NCI-H1436 treated with DMSO at 0.1 percent for 48 hours (cell line): ENCODE data around the gene CRCP.
"Not testable (repeated sequence)": the region's sequence is repeated elsewhere in the genome, so short reads cannot be mapped to it uniquely, and the experiment has no call there.

ENCODE experiments used
- DNase-seq: peaks from one replicate; lab custom pipeline; 2025; lab: John Stamatoyannopoulos, UW

The CRCP gene

DNA sequence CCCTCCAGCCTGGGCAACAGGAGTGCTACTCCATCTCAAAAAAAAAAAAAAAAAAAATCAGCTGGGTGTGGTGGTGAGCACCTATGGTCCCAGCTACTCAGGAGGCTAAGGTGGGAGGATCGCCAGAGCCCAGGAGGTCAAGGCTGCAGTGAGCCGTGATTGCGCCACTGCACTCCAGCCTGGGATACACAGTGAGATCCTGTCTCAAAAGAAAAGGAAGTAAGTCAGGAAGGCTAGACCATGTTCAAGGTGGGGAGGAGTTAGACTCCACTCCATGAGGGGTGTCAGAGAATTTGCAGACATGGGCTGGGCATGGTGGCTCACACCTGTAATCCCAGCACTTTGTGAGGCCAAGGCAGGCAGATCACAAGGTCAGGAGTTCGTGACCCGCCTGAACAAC lies 6.2 kb upstream of the CRCP start:
- not testable (repeated sequence) for DNase-seq

DNA sequence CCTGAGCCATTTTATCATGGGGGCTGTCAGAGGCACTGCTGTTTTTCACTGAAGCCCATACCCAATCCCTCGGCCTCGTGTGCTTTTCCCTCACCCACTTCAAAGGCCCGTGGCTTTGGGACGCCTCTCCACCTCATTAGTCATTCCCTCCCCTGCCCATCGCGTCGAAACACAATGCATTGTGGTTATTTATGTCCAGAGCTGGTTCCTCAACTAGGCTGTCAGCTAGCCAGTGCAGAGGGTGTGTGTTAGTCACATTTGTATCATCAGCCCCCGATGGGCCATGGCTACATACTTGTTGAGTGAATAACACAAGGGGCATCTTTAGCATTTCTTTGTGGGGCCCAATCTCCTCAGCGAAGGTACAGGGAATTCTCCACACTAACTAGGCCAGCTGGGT lies 3.8 kb upstream of the CRCP start:
- DNase-seq = no peak

DNA sequence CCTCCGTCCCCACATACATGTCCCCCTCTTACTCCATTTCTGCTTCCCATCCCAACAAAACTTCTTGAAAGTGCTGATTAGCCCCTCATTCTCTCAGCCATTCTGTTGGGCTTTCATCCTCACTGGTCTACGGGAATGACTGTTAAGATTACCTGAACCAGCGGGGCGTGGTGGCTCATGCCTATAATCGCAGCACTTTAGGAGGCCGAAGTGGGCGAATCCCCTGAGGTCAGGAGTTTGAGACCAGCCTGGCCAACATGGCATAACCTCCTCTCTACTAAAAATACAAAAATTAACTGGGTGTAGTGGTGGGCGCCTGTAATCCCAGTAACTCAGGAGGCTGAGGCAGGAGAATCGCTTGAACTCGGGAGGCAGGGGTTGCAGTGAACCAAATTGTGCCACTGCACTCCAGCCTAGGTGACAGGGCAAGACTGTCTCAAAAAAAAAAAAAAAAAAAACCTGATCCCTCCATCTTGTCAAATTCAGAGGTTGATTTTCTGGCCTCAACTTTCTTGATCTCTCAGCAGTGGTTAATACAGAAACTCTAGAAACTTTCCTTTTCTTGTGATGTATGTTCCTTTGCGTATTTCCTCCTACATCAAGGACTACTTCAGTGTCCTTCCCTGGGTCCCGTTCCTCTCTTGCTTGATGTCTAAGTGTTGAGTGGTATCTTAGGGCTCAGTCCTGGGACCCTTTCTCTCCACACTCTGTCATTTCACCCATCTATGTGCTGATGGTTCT lies 2.2 kb downstream of the CRCP start:
- DNase-seq = not testable (repeated sequence)

DNA sequence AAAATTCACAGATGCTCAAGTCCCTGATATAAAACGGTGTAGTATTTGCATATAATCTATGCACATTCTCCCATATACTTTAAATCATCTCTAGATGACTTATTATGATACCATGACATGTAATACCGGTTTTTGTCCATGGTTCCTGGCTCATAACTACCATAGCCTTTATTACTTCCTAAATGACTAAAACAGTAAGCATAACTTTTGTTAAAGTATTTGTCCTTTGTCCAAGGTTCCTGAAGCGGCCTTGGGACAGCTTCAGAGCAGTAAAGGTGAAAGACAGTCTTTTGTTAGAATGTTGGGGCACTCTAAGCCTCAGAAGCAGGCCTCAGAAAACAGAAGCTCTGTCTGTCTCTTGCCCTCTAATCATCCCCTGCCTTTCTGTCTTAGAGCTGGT lies 4.0 kb downstream of the CRCP start:
- no peak for DNase-seq

DNA sequence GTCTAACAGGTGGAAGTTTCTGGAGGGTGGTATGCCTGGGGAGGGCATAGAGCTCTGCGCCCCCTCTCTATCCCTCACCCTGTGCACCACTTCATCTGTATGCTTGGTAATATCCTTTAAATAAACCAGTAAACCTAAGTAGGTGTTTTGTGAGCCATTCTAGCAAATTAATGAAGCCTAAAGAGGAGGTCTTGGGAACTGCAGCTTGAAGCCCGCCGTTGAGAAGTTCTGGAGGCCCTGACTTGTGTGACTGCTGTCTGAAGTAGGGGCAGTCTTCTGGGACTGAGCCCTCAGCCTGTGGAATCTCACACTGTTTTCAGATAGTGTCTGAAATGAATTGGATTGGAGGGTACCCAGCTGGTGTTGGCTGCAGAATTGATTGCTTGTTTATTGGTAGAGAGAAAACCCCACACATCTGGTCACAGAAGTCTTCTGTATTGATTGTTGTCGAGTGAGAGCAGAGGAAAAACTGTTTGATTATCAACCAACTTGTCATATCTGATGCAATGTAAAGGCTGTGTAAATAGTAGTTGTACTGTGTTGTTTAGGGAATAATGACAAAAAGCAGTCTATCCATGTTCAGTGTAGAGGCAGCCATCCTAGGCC lies 4.7 kb downstream of the CRCP start:
- DNase-seq = no peak

DNA sequence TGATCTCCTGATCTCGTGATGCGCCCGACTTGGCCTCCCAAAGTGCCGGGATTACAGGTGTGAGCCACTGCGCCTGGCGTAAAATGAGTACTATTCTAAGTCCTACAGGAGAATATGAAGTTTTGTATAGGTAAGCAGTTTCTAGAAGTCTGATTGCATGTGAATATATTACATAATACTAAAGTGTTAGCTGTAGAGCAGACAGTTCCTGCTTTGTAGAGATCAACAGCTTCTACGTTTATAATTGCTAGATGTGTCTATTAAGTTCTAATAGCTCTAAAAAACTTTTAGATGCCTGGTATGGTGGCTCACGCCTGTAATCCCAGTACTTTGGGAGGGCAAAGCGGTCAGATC lies 8.5 kb downstream of the CRCP start:
- no peak for DNase-seq

DNA sequence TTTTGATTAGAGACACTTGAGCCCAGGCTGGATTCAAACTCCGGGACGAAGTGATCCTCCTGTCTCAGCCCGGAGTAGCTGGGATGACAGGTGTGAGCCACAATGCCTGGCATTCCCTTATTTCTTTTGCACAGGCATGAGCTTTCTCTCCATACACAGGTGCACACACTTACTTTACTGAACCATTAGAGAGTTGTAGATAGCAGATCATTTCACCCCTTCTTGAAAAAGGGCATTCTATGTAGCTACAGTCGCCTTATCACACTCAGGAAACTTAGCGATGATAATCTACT lies 9.9 kb downstream of the CRCP start:
- DNase-seq = not testable (repeated sequence)

DNA sequence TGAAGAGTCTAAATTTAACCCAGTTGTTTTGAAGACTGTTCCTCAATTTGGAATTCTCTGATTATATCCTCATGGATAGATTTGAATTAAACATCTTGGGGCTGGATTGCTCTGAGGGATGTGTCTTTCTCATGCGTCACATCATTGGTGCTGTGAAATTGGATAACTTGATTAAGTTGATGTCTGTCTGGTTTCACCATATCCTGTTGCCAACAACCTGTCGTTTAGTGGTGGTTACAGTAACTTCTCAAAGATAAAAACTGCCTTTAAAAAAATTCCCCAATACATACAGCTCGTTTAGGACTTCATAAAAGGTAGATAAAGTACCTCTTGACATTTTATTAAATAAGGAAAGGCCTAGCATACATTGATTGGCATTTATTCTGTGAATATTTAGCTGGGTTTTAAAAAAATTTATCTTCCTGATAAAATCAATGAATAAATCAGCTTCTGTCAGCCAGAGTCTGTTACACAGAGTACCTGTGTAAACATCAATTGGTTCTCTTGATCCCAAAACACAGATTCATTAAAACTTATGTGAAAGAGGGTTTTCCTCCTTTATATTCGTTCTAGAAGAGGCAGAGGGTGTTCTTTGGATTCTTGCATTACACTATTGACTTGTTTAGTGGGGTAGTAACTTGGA lies 10.5 kb downstream of the CRCP start:
- DNase-seq = no peak

DNA sequence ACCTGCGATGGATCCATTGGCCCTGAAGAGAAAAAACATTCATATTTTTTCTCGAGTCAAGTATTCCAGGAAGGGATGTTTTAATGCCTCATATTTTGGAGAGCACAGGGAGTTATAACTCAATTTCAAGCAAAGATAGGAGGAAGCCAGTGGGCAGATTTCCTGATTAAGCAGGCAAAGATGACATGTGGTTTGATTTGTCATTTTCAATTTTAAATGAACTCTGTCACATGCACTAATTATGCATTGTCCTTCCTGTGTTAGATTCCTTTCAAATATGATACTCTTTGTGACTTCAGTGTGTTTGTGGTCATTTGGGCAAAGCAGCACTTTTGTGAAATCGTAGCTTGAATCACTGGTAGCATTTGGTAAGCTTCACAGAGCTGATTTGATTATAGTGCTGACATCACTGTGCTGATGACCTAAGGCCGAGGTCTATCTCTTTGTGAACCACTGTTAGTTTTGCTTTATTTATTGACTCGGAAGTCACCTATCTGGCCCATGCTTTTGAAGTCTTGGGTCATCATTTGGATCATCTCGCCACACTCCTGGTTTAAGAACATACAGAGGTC lies 11.2 kb downstream of the CRCP start:
- DNase-seq = not testable (repeated sequence)

DNA sequence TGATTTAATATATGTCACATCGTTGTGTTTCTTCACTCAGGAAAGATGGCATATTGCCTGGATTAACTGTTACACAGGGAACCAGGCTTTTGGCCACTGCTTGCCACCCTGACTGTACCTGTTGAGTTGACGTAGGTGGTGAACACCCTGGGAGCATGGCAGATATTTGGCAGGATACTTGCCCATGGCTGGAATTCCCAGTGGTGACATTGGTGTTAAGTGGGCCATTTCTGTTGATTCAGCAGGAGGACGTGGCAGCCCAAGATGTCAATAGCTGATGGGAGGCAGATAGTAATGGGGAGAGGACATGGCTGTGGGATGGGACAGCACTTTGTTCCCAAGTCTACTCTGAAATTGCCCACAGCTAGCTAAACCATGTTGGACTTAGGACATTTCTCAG lies 12.5 kb downstream of the CRCP start:
- not testable (repeated sequence) for DNase-seq

DNA sequence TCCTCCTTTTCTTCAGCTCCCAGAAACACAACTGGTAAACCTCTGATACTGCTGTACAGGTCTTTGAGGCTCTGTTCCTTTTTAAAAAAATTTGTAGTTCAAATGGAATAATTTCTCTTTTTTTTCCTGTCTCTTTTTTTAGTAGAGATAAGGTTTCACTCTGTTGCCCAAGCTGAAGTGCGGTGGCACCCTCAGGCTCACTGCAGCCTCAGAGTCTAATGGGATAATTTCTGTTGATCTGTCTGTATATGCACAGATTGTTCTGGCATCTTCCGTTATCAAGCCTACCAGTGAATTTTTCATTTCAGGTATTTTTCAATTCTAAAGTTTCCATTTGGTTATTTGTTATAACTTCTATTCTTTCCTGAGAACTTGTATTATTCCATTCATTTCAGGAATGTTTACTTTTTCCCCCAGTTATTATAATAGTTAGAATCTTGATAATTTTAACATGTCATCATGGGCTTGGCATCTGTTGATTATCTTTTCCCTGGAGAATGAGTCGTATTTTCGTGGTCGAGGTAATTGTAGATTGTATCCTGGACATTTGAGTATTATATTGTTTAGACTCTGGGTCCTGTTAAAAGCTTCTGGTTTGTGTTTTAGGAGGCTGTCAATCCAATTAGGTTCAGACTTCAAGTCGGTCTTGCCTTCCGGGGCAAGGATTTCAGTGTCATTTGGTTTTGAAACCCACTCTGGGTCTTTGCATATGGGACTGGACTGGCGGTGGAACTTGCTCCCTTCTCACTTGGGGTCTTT lies 24.5 kb downstream of the CRCP start:
- DNase-seq = no peak

DNA sequence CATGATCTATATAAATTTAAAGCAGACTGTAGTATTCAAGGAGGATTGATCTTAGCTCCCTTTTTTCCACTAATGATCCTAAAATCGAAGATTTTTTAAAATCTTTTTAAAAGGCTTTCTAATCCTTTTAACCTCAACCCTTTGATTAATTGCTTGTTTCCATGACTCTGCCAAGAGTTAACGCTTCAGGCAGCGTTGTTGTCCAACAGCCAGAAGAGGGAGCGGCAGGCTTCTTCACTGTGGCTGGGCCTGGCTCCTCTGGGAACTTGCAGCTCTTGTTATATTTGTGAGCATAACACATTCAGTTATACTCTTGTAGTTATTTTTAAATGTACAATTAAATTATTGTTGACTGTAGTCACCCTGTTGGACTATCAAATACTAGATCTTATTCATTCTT lies 26.3 kb downstream of the CRCP start:
- no peak for DNase-seq

DNA sequence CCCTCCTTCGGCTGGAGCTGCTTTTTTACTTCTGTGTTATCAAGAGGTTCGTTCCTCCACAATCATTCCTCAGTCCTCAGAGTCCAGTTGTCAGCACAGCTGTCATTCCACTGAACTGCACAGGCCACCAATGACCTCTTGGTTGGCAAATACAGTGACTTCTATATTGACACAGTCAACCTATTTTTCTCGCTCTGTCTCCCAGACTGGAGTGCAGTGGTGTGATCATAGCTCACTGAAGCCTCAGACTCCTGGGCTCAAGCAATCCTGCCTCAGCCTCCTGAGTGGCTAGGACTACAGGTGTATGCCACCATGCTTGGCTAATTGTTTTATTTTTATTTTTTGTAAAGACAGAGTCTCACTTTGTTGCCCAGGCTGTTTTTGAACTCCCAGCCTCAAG lies 27.7 kb downstream of the CRCP start:
- DNase-seq = no peak

DNA sequence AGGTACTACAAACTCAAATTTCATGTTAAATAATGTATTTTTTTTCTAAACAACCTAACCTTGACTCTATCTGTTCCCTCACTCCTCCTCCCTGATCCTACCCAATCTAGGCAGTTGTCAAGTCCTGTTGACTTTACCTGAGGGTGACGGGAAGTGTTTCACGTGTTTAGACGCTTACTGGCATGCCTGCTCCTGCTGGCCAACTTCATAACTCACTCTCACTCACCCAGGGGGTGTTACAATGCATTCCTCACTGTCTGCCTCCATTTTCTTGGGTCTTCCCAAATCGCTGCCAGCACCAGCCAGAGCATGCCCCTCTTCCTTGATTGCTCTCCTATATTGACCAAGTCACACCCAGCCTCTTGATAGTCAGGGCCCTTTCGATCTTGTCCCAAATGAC lies 28.3 kb downstream of the CRCP start:
- DNase-seq = no peak

DNA sequence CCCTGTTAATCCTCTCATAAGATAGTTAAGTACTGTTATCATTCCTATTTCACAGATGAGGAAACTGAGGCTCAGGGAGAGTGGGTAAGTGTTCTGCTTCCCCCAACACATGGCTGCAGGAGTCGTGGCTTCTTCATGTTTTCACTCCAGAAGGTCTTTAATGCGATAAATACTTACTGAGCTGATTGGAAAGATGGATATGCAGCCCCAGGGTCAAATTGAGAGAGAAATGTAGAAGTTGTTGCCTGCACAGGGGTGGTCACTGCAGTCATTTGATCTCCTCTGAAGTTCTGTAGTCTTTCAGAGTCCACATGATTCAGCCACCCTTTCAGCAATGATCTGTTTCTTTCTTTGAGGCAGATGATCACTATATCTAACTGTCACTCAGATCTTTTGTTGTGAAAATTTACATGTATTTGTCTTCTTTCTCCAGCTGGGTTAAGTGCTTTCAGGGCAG lies 29.3 kb downstream of the CRCP start:
- no peak for DNase-seq

DNA sequence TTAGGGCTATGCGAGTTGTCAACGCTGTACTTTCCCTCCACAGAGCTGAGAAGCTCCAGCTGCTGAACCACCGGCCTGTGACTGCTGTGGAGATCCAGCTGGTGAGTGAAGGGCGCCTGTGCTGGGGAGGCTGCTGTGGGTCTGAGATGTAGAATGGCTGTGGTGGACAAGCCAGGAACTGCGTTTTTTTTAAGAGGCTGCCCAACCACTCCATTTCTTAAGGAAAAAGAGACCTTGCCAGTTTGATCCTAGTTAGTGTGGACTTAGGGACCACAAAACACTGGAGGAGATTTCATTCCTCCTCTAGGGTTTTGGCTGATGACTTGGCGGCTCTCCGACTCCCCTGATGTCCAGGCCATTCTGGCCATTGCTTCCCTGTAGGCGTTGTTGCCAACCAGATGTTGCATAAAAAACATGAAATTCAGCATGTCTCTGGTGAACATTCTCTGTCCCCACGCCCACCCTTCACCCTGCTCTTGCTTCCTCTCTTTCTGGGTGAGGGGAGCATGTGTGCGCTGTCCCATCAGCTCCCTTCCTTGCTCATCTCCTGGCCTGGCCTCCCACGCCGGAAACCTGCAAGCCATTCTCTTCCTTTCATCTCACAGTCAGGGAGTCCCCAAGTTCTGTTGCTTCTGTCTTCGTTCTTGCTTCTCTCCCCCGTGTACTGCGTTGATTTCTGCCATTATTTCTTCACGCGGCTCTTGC lies 30.9 kb downstream of the CRCP start:
- no peak for DNase-seq

DNA sequence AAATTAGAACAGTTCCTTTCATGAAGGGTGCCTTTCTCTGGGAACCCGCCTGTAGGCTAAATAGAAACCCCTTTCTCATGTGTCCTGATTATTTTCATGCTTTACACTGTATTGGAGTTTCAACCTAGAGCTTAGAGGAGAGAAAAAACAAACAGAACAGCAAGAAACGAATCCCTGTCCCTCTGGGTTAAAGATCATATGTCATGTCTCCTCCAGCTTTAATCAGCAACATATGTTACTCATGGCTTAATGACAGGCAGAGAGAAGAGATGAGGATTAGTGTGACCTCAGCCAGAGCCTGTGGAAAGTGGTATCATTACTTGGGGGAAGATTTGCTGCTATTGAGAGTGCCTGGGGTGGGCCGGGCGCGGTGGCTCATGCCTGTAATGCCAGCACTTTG lies 32.1 kb downstream of the CRCP start:
- no peak for DNase-seq

DNA sequence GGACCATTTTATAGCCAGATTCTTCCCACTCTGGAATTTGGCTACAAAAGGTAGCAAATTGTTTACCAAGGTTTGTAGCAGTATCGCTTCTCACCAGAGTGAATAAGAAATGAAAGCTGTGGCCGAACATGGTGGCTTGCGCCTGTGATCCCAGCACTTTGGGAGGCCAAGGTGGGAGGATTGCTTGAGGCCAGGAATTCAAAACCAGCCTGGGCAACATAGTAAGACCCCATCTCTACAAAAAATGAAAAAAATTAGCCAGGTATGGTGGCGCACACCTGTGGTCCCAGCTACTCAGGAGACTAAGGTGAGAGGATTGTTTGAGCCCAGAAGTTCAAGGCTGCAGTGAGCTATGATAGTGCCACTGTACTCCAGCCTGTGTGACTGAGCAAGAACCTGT lies 33.0 kb downstream of the CRCP start:
- not testable (repeated sequence) for DNase-seq

DNA sequence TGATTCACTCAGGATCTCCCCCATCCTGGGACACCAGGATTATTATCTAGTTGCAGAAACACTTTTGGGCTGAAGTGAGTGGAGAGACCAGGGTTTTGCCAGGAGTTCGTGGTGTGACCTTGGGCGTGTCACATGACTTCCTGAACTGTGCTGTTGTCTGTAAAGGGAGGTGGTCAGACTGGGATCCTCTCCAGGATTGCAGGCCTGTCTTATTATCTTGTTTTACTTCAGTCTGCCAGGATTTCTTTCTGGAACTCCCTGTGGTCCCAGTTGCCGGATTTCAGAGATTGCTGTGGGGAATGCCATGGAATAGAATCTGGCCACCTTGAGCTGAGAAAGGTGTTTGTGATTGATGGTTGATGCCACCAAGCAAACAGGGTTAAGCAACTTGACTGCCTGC lies 35.8 kb downstream of the CRCP start:
- no peak for DNase-seq

DNA sequence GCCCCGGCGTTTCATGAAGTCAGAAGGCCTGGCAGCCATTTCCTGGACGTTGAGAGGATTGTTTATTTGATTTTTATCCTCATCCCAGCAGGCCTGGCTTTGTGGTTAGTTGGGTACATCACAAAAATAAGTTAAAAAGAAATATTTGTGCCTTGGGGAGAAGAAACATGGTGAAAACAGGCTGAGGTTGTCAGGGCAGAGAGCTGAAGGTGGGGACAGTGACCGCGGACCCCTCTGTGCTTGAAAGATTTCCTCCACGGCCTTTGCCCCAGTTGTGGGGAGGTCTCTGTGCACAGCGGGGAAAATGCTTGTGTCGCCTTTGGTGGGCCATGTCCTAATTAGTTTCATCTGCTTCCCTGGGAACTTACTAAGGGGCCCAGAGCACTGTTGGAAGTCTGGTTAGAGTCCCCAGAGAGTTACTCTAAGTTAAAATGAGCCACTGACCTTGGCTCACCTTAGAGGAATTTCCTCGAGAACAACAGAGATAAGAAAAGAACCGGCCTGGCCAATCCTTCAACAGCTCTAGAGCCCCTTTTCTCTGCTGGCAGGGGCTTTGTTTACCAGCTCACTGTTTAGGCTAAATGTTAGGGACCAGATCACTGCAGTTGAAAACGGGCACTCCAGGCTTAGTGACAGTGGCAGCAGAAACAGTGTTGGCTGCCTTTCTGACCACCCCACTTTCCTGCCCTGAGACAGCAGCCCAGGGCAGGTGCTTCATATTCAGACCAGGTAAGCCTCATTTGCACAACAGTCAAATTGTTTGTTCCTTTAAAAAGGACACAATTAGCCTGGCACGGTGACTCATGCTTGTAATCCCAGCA lies 37.9 kb downstream of the CRCP start:
- DNase-seq = no peak

DNA sequence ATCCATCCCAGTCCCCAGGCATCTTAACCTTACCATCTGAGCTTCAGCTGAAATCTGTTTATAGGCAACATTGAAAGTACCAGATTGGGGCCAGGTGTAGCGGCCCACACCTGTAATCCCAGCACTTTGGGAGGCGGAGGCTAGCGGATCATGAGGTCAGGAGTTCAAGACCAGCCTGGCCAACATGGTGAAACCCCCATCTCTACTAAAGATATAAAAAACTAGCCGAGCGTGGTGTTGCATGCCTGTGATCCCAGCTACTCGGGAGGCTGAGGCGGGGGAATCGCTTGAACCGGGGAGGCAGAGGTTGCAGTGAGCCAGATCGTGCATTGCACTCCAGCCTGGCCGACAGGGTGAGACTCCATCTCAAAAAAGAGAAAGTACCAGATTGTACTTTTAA lies 39.0 kb downstream of the CRCP start:
- no peak for DNase-seq
